ENCODE data around the gene TAS2R14. TPM values are rescaled to one million over a fixed set of nuclear protein-coding genes. Genes with fewer than 3 reads are reported as not detected.

Gene TAS2R14
- total RNA-seq, 2 experiments from 2014 or later, result 0.64 to 0.68 TPM

- Mint-ChIP-seq H3K27me3 (no peaks in the 10 kb centered on the region), H3K36me3 (peaks cover 12% of the 10 kb centered on the region), H3K4me1 (peaks cover 2% of the 10 kb centered on the region), H3K4me3 (no peak overlapping the region), H3K9me3 (peaks cover 10% of the 10 kb centered on the region), H3K27ac (no peak overlapping the region)
- no peak for DNase-seq
Measured at GRCh38 chr12:10941369-10941768, 2.3 kb upstream of the TAS2R14 start.

- Mint-ChIP-seq H3K4me3 (no peak overlapping the region), H3K27me3 (no peaks in the 10 kb centered on the region), H3K36me3 (peaks cover 12% of the 10 kb centered on the region), H3K4me1 (peaks cover 2% of the 10 kb centered on the region), H3K9me3 (peaks cover 6% of the 10 kb centered on the region), H3K27ac (no peak overlapping the region)
- DNase-seq, result no peak
Measured at GRCh38 chr12:10940389-10940788, 1.3 kb upstream of the TAS2R14 start.

GRCh38 chr12:10936506-10936905, 2.6 kb downstream of the TAS2R14 start:
- no peaks in the 10 kb centered on the region for H3K4me1 Mint-ChIP-seq
- H3K4me3 Mint-ChIP-seq, result no peak overlapping the region
- no peaks in the 10 kb centered on the region for H3K9me3 Mint-ChIP-seq
- no peak for DNase-seq
- peaks cover under 1% of the 10 kb centered on the region for H3K36me3 Mint-ChIP-seq
- H3K27me3 Mint-ChIP-seq, result no peaks in the 10 kb centered on the region
- H3K27ac Mint-ChIP-seq, result no peak overlapping the region

GRCh38 chr12:10928746-10929286, 10.2 kb downstream of the TAS2R14 start, which contains the start of gene PRH2:
TSS of gene PRH2 (plus strand) at chr12:10929236. CDS start at chr12:10929274, 38 bp downstream.
- Mint-ChIP-seq H3K36me3 (peaks cover 2% of the 10 kb centered on the region), H3K9me3 (no peaks in the 10 kb centered on the region), H3K27me3 (no peaks in the 10 kb centered on the region), H3K4me3 (no peak within 1 kb of the TSS), H3K4me1 (no peaks in the 10 kb centered on the region), H3K27ac (no peak within 1 kb of the TSS)
- no peak for DNase-seq

GRCh38 chr12:10926269-10926668, 12.8 kb downstream of the TAS2R14 start:
- Mint-ChIP-seq H3K27me3 (no peaks in the 10 kb centered on the region), H3K27ac (no peak overlapping the region), H3K9me3 (no peaks in the 10 kb centered on the region), H3K36me3 (peaks cover 2% of the 10 kb centered on the region), H3K4me1 (no peaks in the 10 kb centered on the region), H3K4me3 (no peak overlapping the region)
- DNase-seq, result no peak

GRCh38 chr12:10919809-10920208, 19.3 kb downstream of the TAS2R14 start:
- Mint-ChIP-seq H3K27me3 (no peaks in the 10 kb centered on the region), H3K36me3 (no peaks in the 10 kb centered on the region), H3K4me3 (no peak overlapping the region), H3K9me3 (no peaks in the 10 kb centered on the region), H3K27ac (no peak overlapping the region), H3K4me1 (no peaks in the 10 kb centered on the region)
- DNase-seq, result no peak

GRCh38 chr12:10910380-10910779, 28.7 kb downstream of the TAS2R14 start:
- no peak for DNase-seq
- Mint-ChIP-seq H3K27ac (no peak overlapping the region), H3K4me3 (no peak overlapping the region), H3K36me3 (peaks cover 25% of the 10 kb centered on the region), H3K9me3 (peaks cover 3% of the 10 kb centered on the region), H3K4me1 (no peaks in the 10 kb centered on the region), H3K27me3 (no peaks in the 10 kb centered on the region)

- H3K4me1 Mint-ChIP-seq, result no peaks in the 10 kb centered on the region
- no peak within 1 kb of the TSS for H3K4me3 Mint-ChIP-seq
- no peaks in the 10 kb centered on the region for H3K27me3 Mint-ChIP-seq
- H3K36me3 Mint-ChIP-seq, result peaks cover 32% of the 10 kb centered on the region
- no peak for DNase-seq
- H3K9me3 Mint-ChIP-seq, result peaks cover 9% of the 10 kb centered on the region
- H3K27ac Mint-ChIP-seq, result no peak within 1 kb of the TSS
Measured at GRCh38 chr12:10909462-10909861, 29.6 kb downstream of the TAS2R14 start, which contains the start of gene TAS2R13. TSS of gene TAS2R13 (minus strand) at chr12:10909562. CDS start at chr12:10909298, 264 bp downstream.

- Mint-ChIP-seq H3K9me3 (peaks cover 24% of the 10 kb centered on the region), H3K27me3 (no peaks in the 10 kb centered on the region), H3K4me3 (no peak overlapping the region), H3K27ac (no peak overlapping the region), H3K4me1 (no peaks in the 10 kb centered on the region), H3K36me3 (peaks cover 36% of the 10 kb centered on the region)
- no peak for DNase-seq
Measured at GRCh38 chr12:10904686-10905085, 34.4 kb downstream of the TAS2R14 start.

- H3K36me3 Mint-ChIP-seq, result peaks cover 36% of the 10 kb centered on the region
- H3K4me1 Mint-ChIP-seq, result no peaks in the 10 kb centered on the region
- H3K4me3 Mint-ChIP-seq, result no peak overlapping the region
- H3K9me3 Mint-ChIP-seq, result peaks cover 22% of the 10 kb centered on the region
- no peaks in the 10 kb centered on the region for H3K27me3 Mint-ChIP-seq
- no peak for DNase-seq
- H3K27ac Mint-ChIP-seq, result no peak overlapping the region
Measured at GRCh38 chr12:10901427-10901826, 37.6 kb downstream of the TAS2R14 start.

GRCh38 chr12:10900972-10901371, 38.1 kb downstream of the TAS2R14 start:
- Mint-ChIP-seq H3K27me3 (no peaks in the 10 kb centered on the region), H3K4me1 (no peaks in the 10 kb centered on the region), H3K4me3 (no peak overlapping the region), H3K27ac (no peak overlapping the region), H3K36me3 (peaks cover 36% of the 10 kb centered on the region), H3K9me3 (peaks cover 22% of the 10 kb centered on the region)
- DNase-seq, result no peak

GRCh38 chr12:10900530-10900929, 38.5 kb downstream of the TAS2R14 start:
- Mint-ChIP-seq H3K4me1 (no peaks in the 10 kb centered on the region), H3K27ac (no peak overlapping the region), H3K9me3 (peaks cover 22% of the 10 kb centered on the region), H3K27me3 (no peaks in the 10 kb centered on the region), H3K4me3 (no peak overlapping the region), H3K36me3 (peaks cover 32% of the 10 kb centered on the region)
- DNase-seq, result no peak

- Mint-ChIP-seq H3K27me3 (no peaks in the 10 kb centered on the region), H3K4me3 (no peak overlapping the region), H3K9me3 (no peaks in the 10 kb centered on the region), H3K4me1 (no peaks in the 10 kb centered on the region), H3K27ac (no peak overlapping the region), H3K36me3 (peaks cover 26% of the 10 kb centered on the region)
- no peak for DNase-seq
Measured at GRCh38 chr12:10896854-10897253, 42.2 kb downstream of the TAS2R14 start.

- H3K27me3 Mint-ChIP-seq, result no peaks in the 10 kb centered on the region
- H3K27ac Mint-ChIP-seq, result no peak overlapping the region
- H3K36me3 Mint-ChIP-seq, result peaks cover 12% of the 10 kb centered on the region
- H3K9me3 Mint-ChIP-seq, result no peaks in the 10 kb centered on the region
- no peak overlapping the region for H3K4me3 Mint-ChIP-seq
- no peaks in the 10 kb centered on the region for H3K4me1 Mint-ChIP-seq
- no peak for DNase-seq
Measured at GRCh38 chr12:10891937-10892336, 47.1 kb downstream of the TAS2R14 start.

GRCh38 chr12:10889226-10889625, 49.8 kb downstream of the TAS2R14 start:
- Mint-ChIP-seq H3K4me3 (no peak overlapping the region), H3K36me3 (peaks cover 8% of the 10 kb centered on the region), H3K4me1 (peaks cover 1% of the 10 kb centered on the region), H3K9me3 (no peaks in the 10 kb centered on the region), H3K27ac (no peak overlapping the region), H3K27me3 (no peaks in the 10 kb centered on the region)
- DNase-seq, result no peak

Measured in activated naive CD8-positive, alpha-beta T cell treated with anti-CD3 and anti-CD28 coated beads for 36 hours (primary cell).